ENCODE measurements around the gene PIM1.

Gene PIM1

DNA sequence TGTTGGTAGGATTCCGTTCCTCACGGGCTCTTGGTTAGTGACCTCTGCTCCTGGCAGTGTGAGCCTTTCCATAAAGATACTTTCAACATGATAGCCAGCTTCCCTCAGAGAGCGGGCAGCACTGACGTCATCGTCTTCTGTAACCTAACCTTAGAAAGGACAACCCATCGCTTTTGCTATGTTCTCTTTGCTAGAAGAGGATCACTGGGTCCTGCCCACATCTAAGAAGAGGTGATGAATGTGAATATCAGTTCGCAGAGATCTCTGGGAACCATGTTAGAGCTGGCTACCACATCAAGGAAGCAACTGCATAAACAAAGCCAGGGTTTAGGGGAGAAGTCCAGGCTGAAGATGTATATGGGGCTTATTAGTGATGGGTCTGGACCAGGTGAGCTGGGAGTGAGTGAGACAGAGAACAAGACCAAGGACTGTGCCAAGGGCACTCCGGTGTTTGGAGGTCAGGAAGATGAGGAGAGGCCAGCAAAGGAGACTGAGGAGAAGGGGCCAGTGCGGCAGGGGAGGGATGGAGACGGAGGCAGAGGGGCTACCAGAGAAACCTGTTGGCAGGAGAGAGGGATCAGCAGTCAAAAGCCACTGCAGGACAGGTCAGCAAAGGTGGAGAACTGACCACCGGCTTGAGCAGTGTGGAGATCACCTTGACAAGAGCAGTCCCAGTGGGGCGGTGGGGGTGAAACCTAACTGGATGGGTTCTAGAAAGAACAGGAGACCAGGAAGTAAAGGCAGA, 39.7 kb downstream of the PIM1 start:
- TF ChIP-seq YY1 (IDR thresholded peaks at IDR 0.05; ENCODE audit: low read depth): no peak
- TF ChIP-seq TEAD4 (IDR thresholded peaks at IDR 0.05): no peak
- no peak for TF ChIP-seq CREB1 (IDR thresholded peaks at IDR 0.05; ENCODE audit: low read depth)
- no peak for TF ChIP-seq EP300 (IDR thresholded peaks at IDR 0.05; ENCODE audit: borderline replicate concordance)
- TF ChIP-seq, protein P1, sequence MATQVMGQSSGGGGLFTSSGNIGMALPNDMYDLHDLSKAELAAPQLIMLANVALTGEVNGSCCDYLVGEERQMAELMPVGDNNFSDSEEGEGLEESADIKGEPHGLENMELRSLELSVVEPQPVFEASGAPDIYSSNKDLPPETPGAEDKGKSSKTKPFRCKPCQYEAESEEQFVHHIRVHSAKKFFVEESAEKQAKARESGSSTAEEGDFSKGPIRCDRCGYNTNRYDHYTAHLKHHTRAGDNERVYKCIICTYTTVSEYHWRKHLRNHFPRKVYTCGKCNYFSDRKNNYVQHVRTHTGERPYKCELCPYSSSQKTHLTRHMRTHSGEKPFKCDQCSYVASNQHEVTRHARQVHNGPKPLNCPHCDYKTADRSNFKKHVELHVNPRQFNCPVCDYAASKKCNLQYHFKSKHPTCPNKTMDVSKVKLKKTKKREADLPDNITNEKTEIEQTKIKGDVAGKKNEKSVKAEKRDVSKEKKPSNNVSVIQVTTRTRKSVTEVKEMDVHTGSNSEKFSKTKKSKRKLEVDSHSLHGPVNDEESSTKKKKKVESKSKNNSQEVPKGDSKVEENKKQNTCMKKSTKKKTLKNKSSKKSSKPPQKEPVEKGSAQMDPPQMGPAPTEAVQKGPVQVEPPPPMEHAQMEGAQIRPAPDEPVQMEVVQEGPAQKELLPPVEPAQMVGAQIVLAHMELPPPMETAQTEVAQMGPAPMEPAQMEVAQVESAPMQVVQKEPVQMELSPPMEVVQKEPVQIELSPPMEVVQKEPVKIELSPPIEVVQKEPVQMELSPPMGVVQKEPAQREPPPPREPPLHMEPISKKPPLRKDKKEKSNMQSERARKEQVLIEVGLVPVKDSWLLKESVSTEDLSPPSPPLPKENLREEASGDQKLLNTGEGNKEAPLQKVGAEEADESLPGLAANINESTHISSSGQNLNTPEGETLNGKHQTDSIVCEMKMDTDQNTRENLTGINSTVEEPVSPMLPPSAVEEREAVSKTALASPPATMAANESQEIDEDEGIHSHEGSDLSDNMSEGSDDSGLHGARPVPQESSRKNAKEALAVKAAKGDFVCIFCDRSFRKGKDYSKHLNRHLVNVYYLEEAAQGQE (IDR thresholded peaks at IDR 0.05; ENCODE audit: low read depth): no peak
- TF ChIP-seq NFIC (IDR thresholded peaks at IDR 0.05): no peak
- no peak for TF ChIP-seq TAF1 (IDR thresholded peaks at IDR 0.05; ENCODE audit: low read depth)
- TF ChIP-seq, protein P2, sequence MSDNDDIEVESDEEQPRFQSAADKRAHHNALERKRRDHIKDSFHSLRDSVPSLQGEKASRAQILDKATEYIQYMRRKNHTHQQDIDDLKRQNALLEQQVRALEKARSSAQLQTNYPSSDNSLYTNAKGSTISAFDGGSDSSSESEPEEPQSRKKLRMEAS (IDR thresholded peaks at IDR 0.05): no peak
- TF ChIP-seq ZBTB7A (IDR thresholded peaks at IDR 0.05; ENCODE audit: low read depth): no peak
- TF ChIP-seq EGR1 (IDR thresholded peaks at IDR 0.05): no peak

DNA sequence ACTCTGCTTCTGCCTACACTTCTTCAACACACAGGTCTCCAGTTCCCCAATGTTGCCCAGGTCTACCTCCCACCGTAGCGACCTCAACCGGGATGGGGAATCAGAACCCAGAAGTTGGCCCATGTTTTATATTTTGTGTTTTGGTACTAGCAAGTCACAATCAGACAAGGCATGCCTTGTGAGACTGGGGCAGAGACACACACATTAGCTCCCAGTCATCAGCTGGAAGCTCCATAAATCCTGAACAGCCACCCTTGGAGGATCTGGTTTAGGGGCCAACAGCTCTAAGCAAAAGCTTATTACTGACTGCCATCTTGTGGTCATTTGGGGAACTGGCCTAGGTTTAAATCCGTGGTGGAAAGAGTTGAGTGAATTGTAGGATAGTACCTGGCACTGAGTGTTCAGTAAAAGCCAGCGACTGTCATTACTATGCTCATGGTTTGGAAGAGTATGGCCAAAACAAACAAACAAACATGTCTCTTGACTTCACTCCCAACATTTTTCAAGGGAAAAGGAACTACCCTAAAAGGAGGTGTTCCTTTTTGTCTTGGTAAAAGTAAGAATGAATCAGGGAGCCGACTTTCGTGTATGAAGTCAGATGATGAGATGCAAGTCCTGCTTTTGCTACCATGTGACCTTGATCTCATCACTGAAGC, 40.5 kb downstream of the PIM1 start:
- TF ChIP-seq CREB1 (IDR thresholded peaks at IDR 0.05; ENCODE audit: low read depth): no peak
- no peak for TF ChIP-seq TEAD4 (IDR thresholded peaks at IDR 0.05)
- peak; percentile 98 for TF ChIP-seq RAD21 (IDR thresholded peaks at IDR 0.05; ENCODE audit: low read depth)
- TF ChIP-seq, protein P1 (IDR thresholded peaks at IDR 0.05; ENCODE audit: low read depth): no peak
- no peak for TF ChIP-seq ZBTB7A (IDR thresholded peaks at IDR 0.05; ENCODE audit: low read depth)

DNA sequence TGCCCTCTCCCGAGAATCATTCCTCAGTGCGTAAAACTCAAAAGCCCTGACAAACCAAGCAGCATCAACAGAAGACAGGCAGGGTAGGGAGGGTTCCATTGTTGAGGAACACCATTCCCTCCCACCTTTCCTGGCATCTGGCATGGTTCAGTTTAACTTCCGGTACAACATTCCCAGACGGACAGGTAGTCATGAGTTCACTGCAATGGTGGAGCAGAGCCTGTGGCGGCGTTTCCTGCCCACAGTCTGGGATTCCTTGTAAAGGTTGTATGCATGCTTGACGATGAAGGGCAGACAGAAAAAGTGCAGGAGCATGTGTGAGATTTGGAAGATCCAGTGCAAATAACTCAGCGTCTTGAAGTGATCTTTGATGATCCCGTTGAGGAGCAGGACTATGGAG, 42.3 kb downstream of the PIM1 start:
- TF ChIP-seq TEAD4 (IDR thresholded peaks at IDR 0.05) (no peak), FOXM1 (IDR thresholded peaks at IDR 0.05; ENCODE audit: borderline replicate concordance, low read depth) (no peak), TCF12 (IDR thresholded peaks at IDR 0.05; ENCODE audit: low read depth) (no peak), NFIC (IDR thresholded peaks at IDR 0.05) (no peak), EGR1 (IDR thresholded peaks at IDR 0.05) (no peak), EP300 (IDR thresholded peaks at IDR 0.05; ENCODE audit: borderline replicate concordance) (no peak), YY1 (IDR thresholded peaks at IDR 0.05; ENCODE audit: low read depth) (no peak)
- TF ChIP-seq, protein P2 (IDR thresholded peaks at IDR 0.05): no peak
- TF ChIP-seq, protein P1 (IDR thresholded peaks at IDR 0.05; ENCODE audit: low read depth): no peak

DNA sequence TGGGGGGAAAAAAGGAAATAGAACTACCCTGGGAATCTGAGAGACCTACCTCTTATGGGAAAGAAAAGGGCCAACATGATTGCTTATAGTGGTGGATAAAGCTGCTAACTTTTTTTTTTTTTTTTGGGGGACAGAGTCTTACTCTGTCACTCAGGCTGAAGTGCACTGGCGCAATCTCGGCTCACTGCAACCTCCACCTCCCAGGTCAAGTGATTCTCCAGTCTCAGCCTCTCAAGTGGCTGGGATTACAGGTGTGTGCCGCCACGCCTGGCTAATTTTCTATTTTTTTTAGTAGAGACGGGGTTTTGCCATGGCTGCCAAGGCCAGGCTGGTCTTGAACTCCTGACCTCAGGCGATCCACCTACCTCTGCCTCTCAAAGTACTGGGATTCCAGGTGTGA, 48.1 kb downstream of the PIM1 start:
- TF ChIP-seq FOXM1 (IDR thresholded peaks at IDR 0.05; ENCODE audit: borderline replicate concordance, low read depth) (no peak), CREB1 (IDR thresholded peaks at IDR 0.05; ENCODE audit: low read depth) (no peak), EP300 (IDR thresholded peaks at IDR 0.05; ENCODE audit: borderline replicate concordance) (no peak), YY1 (IDR thresholded peaks at IDR 0.05; ENCODE audit: low read depth) (no peak), TCF12 (IDR thresholded peaks at IDR 0.05; ENCODE audit: low read depth) (no peak), NFIC (IDR thresholded peaks at IDR 0.05) (no peak), CEBPB (IDR thresholded peaks at IDR 0.05) (no peak), EGR1 (IDR thresholded peaks at IDR 0.05) (no peak), TAF1 (IDR thresholded peaks at IDR 0.05; ENCODE audit: low read depth) (no peak)
- TF ChIP-seq, protein P2 (IDR thresholded peaks at IDR 0.05): no peak

DNA sequence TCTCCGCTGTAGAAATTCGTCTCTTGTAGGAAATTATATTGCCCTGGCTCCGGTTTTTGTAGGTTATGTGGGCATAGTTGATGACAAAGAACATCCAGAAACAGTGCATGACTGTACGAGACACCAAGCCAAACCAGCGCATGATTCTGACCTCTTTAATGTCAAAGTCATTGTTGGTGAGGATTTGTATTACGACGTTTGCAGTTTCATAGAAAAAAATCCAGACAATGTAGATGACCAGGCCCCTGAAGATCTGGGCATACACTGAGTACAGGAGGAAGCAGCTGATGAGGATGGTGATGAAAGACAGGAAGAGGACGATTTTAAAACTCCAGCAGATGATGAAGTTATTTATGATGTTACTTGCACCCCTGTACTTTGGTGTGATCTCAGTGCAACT, 48.6 kb downstream of the PIM1 start:
- TF ChIP-seq YY1 (IDR thresholded peaks at IDR 0.05; ENCODE audit: low read depth) (no peak), FOXM1 (IDR thresholded peaks at IDR 0.05; ENCODE audit: borderline replicate concordance, low read depth) (no peak), EGR1 (IDR thresholded peaks at IDR 0.05) (no peak), CEBPB (IDR thresholded peaks at IDR 0.05) (no peak), CREB1 (IDR thresholded peaks at IDR 0.05; ENCODE audit: low read depth) (no peak), TEAD4 (IDR thresholded peaks at IDR 0.05) (no peak), ZBTB7A (IDR thresholded peaks at IDR 0.05; ENCODE audit: low read depth) (no peak), RAD21 (IDR thresholded peaks at IDR 0.05; ENCODE audit: low read depth) (no peak)
- TF ChIP-seq, protein P1 (IDR thresholded peaks at IDR 0.05; ENCODE audit: low read depth): no peak
